Stimulated activated CD4-positive, alpha-beta T cell treated with anti-CD3 and anti-CD28 coated beads, Interleukin-15, amount 100 ng/mL, for 1 hour (primary cell): ENCODE data around the gene NBEA.

Experiments used
- DNase-seq, 2 donors: peaks; one replicate each; pipeline ENCODE4 v3.0.0-alpha.2; 2020; ENCODE audit warnings: low read depth in 1 of 2, low spot score in 1 of 2

Gene NBEA

GRCh38 chr13:35473802-35474201 lies 531.7 kb downstream of the NBEA start:
- no peak for DNase-seq

GRCh38 chr13:35474496-35475211 lies 532.6 kb downstream of the NBEA start:
- DNase-seq = no peak

GRCh38 chr13:35475212-35475959 lies 533.3 kb downstream of the NBEA start:
- DNase-seq = no peak

GRCh38 chr13:35475960-35476943 lies 534.2 kb downstream of the NBEA start, which contains the start of gene MAB21L1:
TSS of gene MAB21L1 (minus strand) at chr13:35476689. CDS start at chr13:35476138, 551 bp downstream.
- DNase-seq = no peak

GRCh38 chr13:35477386-35477946 lies 535.4 kb downstream of the NBEA start:
- DNase-seq = no peak

GRCh38 chr13:35478271-35479037 lies 536.4 kb downstream of the NBEA start:
- DNase-seq = no peak

GRCh38 chr13:35479038-35479492 lies 537.0 kb downstream of the NBEA start:
- no peak for DNase-seq

- DNase-seq = no peak
Observed at GRCh38 chr13:35479706-35480105, 537.6 kb downstream of the NBEA start.

GRCh38 chr13:35480346-35480745 lies 538.3 kb downstream of the NBEA start:
- no peak for DNase-seq

GRCh38 chr13:35481777-35482176 lies 539.7 kb downstream of the NBEA start:
- DNase-seq = no peak

GRCh38 chr13:35482527-35482926 lies 540.5 kb downstream of the NBEA start:
- no peak for DNase-seq

GRCh38 chr13:35483761-35484160 lies 541.7 kb downstream of the NBEA start:
- no peak for DNase-seq

GRCh38 chr13:35484384-35484783 lies 542.3 kb downstream of the NBEA start:
- no peak for DNase-seq

- no peak for DNase-seq
Observed at GRCh38 chr13:35485424-35485823, 543.4 kb downstream of the NBEA start.

- no peak for DNase-seq
Observed at GRCh38 chr13:35489050-35489449, 547.0 kb downstream of the NBEA start.

GRCh38 chr13:35496006-35496405 lies 553.9 kb downstream of the NBEA start:
- no peak for DNase-seq

- DNase-seq = no peak
Observed at GRCh38 chr13:35496761-35497386, 554.8 kb downstream of the NBEA start.

GRCh38 chr13:35498231-35498630 lies 556.2 kb downstream of the NBEA start:
- DNase-seq = no peak

- DNase-seq = no peak
Observed at GRCh38 chr13:35499196-35499662, 557.2 kb downstream of the NBEA start.

- DNase-seq = no peak
Observed at GRCh38 chr13:35499676-35500075, 557.6 kb downstream of the NBEA start.
